HepG2 (cell line): ENCODE results near the gene PCNA. TPM values are rescaled to one million over a fixed set of nuclear protein-coding genes. Genes with fewer than 3 reads are reported as not detected.

Source experiments
- CHCHD3 ChIP-seq: sonication (generic); formaldehyde crosslinking; IDR thresholded peaks from 2 replicates; pipeline ENCODE4 v1.8.0; 2022; ENCODE audit warnings: mild to moderate bottlenecking, missing genetic modification reagents, moderate library complexity
- E2F2 ChIP-seq: sonication (generic); formaldehyde crosslinking; IDR thresholded peaks from 2 replicates; pipeline ENCODE4 v1.4.0; 2020; ENCODE audit warnings: missing genetic modification reagents, borderline replicate concordance
- FOXM1 ChIP-seq: sonication (generic); formaldehyde crosslinking; IDR thresholded peaks from 2 replicates; pipeline ENCODE4 v1.5.0; 2020; ENCODE audit warnings: missing genetic modification reagents
- NCOA2 ChIP-seq: sonication (generic); formaldehyde crosslinking; IDR thresholded peaks from 2 replicates; pipeline ENCODE4 v1.8.0; 2022; ENCODE audit warnings: inconsistent platforms
- POGZ ChIP-seq: sonication (generic); formaldehyde crosslinking; IDR thresholded peaks from 2 replicates; pipeline ENCODE4 v1.4.0; 2020; ENCODE audit warnings: mild to moderate bottlenecking, missing genetic modification reagents
- SALL1 ChIP-seq: sonication (generic); formaldehyde crosslinking; IDR thresholded peaks from 2 replicates; pipeline ENCODE4 v1.8.0; 2022; ENCODE audit warnings: mild to moderate bottlenecking, missing genetic modification reagents
- SAP130 ChIP-seq: IDR thresholded peaks from 2 replicates; pipeline ENCODE4 v1.6.1; 2016; ENCODE audit warnings: low read depth
- SMAD3 ChIP-seq: sonication (generic); formaldehyde crosslinking; IDR thresholded peaks from 2 replicates; pipeline ENCODE4 v1.4.0; 2020; ENCODE audit warnings: missing genetic modification reagents
- TEAD3 ChIP-seq: optimal IDR thresholded peaks from 2 replicates; pipeline ENCODE3; 2016; ENCODE audit warnings: borderline replicate concordance
- THAP11 ChIP-seq: IDR thresholded peaks from 2 replicates; pipeline ENCODE4 v1.6.1; 2016; ENCODE audit warnings: missing biosample characterization, missing genetic modification reagents
- XRCC5 ChIP-seq: fragments of 200-400 bp; formaldehyde crosslinking; optimal IDR thresholded peaks from 2 replicates; pipeline ENCODE3; 2017; ENCODE audit warnings: mild to moderate bottlenecking, low read length
- ZMYM3 ChIP-seq: sonication (generic); formaldehyde crosslinking; IDR thresholded peaks from 2 replicates; pipeline ENCODE4 v1.5.1; 2020; ENCODE audit warnings: mild to moderate bottlenecking, missing genetic modification reagents
- ZNF230 ChIP-seq: sonication (generic); formaldehyde crosslinking; IDR thresholded peaks from 2 replicates; pipeline ENCODE4 v1.4.0; 2020; ENCODE audit warnings: mild to moderate bottlenecking, missing genetic modification reagents
- ZNF607 ChIP-seq: sonication (generic); formaldehyde crosslinking; IDR thresholded peaks from 2 replicates; pipeline ENCODE4 v1.5.1; 2020; ENCODE audit warnings: missing genetic modification reagents, mild to moderate bottlenecking, borderline replicate concordance
- ZNF644 ChIP-seq: IDR thresholded peaks from 2 replicates; pipeline ENCODE4 v1.6.1; 2016; ENCODE audit warnings: low read depth
- ZNF780A ChIP-seq: sonication (generic); formaldehyde crosslinking; IDR thresholded peaks from 2 replicates; pipeline ENCODE4 v1.8.0; 2022; ENCODE audit warnings: mild to moderate bottlenecking, missing genetic modification reagents, moderate library complexity
- ZNF792 ChIP-seq: IDR thresholded peaks from 2 replicates; pipeline ENCODE4 v1.6.1; 2016
- polyA plus RNA-seq, 8 experiments: library from polyadenylated mRNA; depleted of rRNA in 3 of 8; stranded (reverse) in 7 of 8; unstranded in 1 of 8; fragments of >200 nt; fragmentation: Illumina TruSeq in 4 of 8; extraction: Trizol in 4 of 8; gene quantifications; 2 replicates each; pipeline versions ENCODE4 v1.2.1 to v1.2.3, GENCODE V29; 2011 to 2016; ENCODE audit warnings: low read depth in 4 of 8, missing spikeins in 1 of 8, mixed read lengths in 1 of 8; ENCODE audit not compliant: insufficient read depth in 1 of 8
- total RNA-seq, 5 experiments: library from RNA; depleted of rRNA; stranded (reverse); fragments of >200 nt; fragmentation: Illumina TruSeq; extraction: Trizol; gene quantifications; 2 replicates each; pipeline ENCODE4 v1.2.3, GENCODE V29; 2016; ENCODE audit warnings: low read depth in 1 of 5
- TF ChIP-seq, protein P1 (sequence below): sonication (generic); formaldehyde crosslinking; IDR thresholded peaks from 2 replicates; pipeline ENCODE4 v1.5.1; 2020; ENCODE audit warnings: missing genetic modification reagents, mild to moderate bottlenecking, borderline replicate concordance
- TF ChIP-seq, protein P2 (sequence below): sonication (generic); formaldehyde crosslinking; IDR thresholded peaks from 2 replicates; pipeline ENCODE4 v1.5.0; 2020; ENCODE audit warnings: missing genetic modification reagents, mild to moderate bottlenecking, borderline replicate concordance
- TF ChIP-seq, protein P3 (sequence below): sonication (generic); formaldehyde crosslinking; IDR thresholded peaks from 2 replicates; pipeline ENCODE4 v1.4.0; 2020; ENCODE audit warnings: missing genetic modification reagents
- TF ChIP-seq, protein P4 (sequence below): sonication (generic); formaldehyde crosslinking; IDR thresholded peaks from 2 replicates; pipeline ENCODE4; 2020; ENCODE audit warnings: missing genetic modification reagents, mild to moderate bottlenecking, borderline replicate concordance

The PCNA gene
- total and polyA plus RNA-seq, 2 of the 13 experiments (the other 11 are each of a cell fraction or from before 2014, with no cell fraction given) = 229 to 655 TPM

DNA sequence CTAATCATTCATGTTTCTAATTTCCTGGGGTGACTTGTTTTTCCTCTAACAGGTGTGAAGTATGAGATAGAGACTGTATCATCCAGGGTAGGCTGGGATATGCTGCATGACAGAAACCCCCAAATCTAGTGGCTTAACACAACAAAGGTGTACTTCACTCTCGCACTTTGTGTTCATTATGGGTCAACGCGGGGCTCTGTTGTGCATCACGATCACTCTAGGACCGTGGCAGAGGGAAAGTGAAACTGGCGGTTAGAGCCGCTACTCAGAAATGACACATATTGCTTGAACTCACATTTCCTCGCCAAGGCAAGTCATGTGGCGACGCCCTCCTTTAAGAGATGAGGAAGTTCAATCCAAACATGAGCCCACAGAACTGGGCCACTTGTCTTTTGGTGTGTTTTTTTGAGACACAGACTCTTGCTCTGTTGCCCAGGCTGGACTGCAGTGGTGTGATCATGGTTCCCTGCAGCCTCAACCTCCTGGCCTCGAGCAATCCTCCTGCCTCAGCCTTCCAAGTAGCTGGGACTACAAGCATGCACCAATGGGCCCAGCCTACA lies 41.3 kb downstream of the PCNA start (continued):
- TF ChIP-seq THAP11 (CRISPR knock-in tag) = 0 out of 2 replicates have a peak, but pooled peaks have one; percentile 9
- no peak for TF ChIP-seq E2F2 (CRISPR knock-in tag)
- TF ChIP-seq SAP130 = peak; percentile 57
- TF ChIP-seq ZNF780A (CRISPR knock-in tag) = no peak
- TF ChIP-seq ZNF607 (CRISPR knock-in tag) = peak; percentile 54; the same call in 1 of the 2 replicates
- peak; percentile 41; the same call in 1 of the 2 replicates for TF ChIP-seq ZNF230 (CRISPR knock-in tag)
- TF ChIP-seq, protein P1, sequence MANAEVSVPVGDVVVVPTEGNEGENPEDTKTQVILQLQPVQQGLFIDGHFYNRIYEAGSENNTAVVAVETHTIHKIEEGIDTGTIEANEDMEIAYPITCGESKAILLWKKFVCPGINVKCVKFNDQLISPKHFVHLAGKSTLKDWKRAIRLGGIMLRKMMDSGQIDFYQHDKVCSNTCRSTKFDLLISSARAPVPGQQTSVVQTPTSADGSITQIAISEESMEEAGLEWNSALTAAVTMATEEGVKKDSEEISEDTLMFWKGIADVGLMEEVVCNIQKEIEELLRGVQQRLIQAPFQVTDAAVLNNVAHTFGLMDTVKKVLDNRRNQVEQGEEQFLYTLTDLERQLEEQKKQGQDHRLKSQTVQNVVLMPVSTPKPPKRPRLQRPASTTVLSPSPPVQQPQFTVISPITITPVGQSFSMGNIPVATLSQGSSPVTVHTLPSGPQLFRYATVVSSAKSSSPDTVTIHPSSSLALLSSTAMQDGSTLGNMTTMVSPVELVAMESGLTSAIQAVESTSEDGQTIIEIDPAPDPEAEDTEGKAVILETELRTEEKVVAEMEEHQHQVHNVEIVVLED = peak; percentile 11; the same call in 1 of the 2 replicates
- 0 out of 2 replicates have a peak, but pooled peaks have one; percentile 12 for TF ChIP-seq NCOA2
- TF ChIP-seq SALL1 = peak; percentile 53
- TF ChIP-seq TEAD3 (CRISPR knock-in tag) = peak; percentile 44
- TF ChIP-seq ZMYM3 (CRISPR knock-in tag) = peak; percentile 98
- peak; percentile 51; the same call in 1 of the 2 replicates for TF ChIP-seq FOXM1 (CRISPR knock-in tag)
- peak; percentile 36; the same call in 1 of the 2 replicates for TF ChIP-seq ZNF644
- TF ChIP-seq XRCC5 = no peak
- TF ChIP-seq, protein P2, sequence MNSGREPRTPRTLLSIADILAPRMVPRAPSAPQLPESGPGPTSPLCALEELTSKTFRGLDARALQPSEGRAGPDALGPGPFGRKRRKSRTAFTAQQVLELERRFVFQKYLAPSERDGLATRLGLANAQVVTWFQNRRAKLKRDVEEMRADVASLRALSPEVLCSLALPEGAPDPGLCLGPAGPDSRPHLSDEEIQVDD (CRISPR knock-in tag) = no peak
- TF ChIP-seq, protein P3, sequence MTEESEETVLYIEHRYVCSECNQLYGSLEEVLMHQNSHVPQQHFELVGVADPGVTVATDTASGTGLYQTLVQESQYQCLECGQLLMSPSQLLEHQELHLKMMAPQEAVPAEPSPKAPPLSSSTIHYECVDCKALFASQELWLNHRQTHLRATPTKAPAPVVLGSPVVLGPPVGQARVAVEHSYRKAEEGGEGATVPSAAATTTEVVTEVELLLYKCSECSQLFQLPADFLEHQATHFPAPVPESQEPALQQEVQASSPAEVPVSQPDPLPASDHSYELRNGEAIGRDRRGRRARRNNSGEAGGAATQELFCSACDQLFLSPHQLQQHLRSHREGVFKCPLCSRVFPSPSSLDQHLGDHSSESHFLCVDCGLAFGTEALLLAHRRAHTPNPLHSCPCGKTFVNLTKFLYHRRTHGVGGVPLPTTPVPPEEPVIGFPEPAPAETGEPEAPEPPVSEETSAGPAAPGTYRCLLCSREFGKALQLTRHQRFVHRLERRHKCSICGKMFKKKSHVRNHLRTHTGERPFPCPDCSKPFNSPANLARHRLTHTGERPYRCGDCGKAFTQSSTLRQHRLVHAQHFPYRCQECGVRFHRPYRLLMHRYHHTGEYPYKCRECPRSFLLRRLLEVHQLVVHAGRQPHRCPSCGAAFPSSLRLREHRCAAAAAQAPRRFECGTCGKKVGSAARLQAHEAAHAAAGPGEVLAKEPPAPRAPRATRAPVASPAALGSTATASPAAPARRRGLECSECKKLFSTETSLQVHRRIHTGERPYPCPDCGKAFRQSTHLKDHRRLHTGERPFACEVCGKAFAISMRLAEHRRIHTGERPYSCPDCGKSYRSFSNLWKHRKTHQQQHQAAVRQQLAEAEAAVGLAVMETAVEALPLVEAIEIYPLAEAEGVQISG (CRISPR knock-in tag) = peak; percentile 41; the same call in 1 of the 2 replicates
- TF ChIP-seq, protein P4, sequence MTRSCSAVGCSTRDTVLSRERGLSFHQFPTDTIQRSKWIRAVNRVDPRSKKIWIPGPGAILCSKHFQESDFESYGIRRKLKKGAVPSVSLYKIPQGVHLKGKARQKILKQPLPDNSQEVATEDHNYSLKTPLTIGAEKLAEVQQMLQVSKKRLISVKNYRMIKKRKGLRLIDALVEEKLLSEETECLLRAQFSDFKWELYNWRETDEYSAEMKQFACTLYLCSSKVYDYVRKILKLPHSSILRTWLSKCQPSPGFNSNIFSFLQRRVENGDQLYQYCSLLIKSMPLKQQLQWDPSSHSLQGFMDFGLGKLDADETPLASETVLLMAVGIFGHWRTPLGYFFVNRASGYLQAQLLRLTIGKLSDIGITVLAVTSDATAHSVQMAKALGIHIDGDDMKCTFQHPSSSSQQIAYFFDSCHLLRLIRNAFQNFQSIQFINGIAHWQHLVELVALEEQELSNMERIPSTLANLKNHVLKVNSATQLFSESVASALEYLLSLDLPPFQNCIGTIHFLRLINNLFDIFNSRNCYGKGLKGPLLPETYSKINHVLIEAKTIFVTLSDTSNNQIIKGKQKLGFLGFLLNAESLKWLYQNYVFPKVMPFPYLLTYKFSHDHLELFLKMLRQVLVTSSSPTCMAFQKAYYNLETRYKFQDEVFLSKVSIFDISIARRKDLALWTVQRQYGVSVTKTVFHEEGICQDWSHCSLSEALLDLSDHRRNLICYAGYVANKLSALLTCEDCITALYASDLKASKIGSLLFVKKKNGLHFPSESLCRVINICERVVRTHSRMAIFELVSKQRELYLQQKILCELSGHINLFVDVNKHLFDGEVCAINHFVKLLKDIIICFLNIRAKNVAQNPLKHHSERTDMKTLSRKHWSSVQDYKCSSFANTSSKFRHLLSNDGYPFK = peak; percentile 53; the same call in 1 of the 2 replicates
- peak; percentile 79; the same call in 1 of the 2 replicates for TF ChIP-seq CHCHD3 (CRISPR knock-in tag)
- TF ChIP-seq POGZ (CRISPR knock-in tag) = 0 out of 2 replicates have a peak, but pooled peaks have one; percentile 34
- TF ChIP-seq ZNF792 = 0 out of 2 replicates have a peak, but pooled peaks have one; percentile 20
- TF ChIP-seq SMAD3 (CRISPR knock-in tag) = 0 out of 2 replicates have a peak, but pooled peaks have one; percentile 20
